SK-N-DZ (cell line): ENCODE data around the gene ITIH1.

Experiments
- DNase-seq: peaks from one replicate; pipeline ENCODE4 v3.0.0-alpha.2; 2015; ENCODE audit warnings: low spot score

Gene ITIH1

GRCh38 chr3:52813810-52814209 lies 36.4 kb downstream of the ITIH1 start:
- no peak for DNase-seq

GRCh38 chr3:52816199-52816598 lies 38.8 kb downstream of the ITIH1 start:
- no peak for DNase-seq

- no peak for DNase-seq
Observed at GRCh38 chr3:52816654-52817053, 39.3 kb downstream of the ITIH1 start.

GRCh38 chr3:52817221-52817620 lies 39.8 kb downstream of the ITIH1 start:
- DNase-seq: no peak

- DNase-seq: no peak
Observed at GRCh38 chr3:52817860-52818259, 40.5 kb downstream of the ITIH1 start.

- DNase-seq: peak; percentile 18
Observed at GRCh38 chr3:52819936-52820335, 42.5 kb downstream of the ITIH1 start.

GRCh38 chr3:52820736-52821135 lies 43.3 kb downstream of the ITIH1 start:
- peak; percentile 62 for DNase-seq

GRCh38 chr3:52822363-52822762 lies 45.0 kb downstream of the ITIH1 start:
- no peak for DNase-seq

- DNase-seq: no peak
Observed at GRCh38 chr3:52824037-52824436, 46.6 kb downstream of the ITIH1 start.

GRCh38 chr3:52827441-52827840 lies 50.0 kb downstream of the ITIH1 start:
- DNase-seq: no peak

GRCh38 chr3:52827866-52828376 lies 50.5 kb downstream of the ITIH1 start:
- no peak for DNase-seq

- no peak for DNase-seq
Observed at GRCh38 chr3:52829482-52829881, 52.1 kb downstream of the ITIH1 start.

GRCh38 chr3:52829906-52830463 lies 52.6 kb downstream of the ITIH1 start:
- DNase-seq: no peak

- no peak for DNase-seq
Observed at GRCh38 chr3:52830535-52831258, 53.3 kb downstream of the ITIH1 start, which contains the start of gene ITIH4. ITIH4 (minus strand) TSS chr3:52830672; CDS start chr3:52830642, 30 bp downstream.

- no peak for DNase-seq
Observed at GRCh38 chr3:52831500-52832301, 54.3 kb downstream of the ITIH1 start.

GRCh38 chr3:52833202-52833601 lies 55.8 kb downstream of the ITIH1 start:
- no peak for DNase-seq

GRCh38 chr3:52834871-52835501 lies 57.6 kb downstream of the ITIH1 start, which contains the start of gene MUSTN1:
MUSTN1 (minus strand) TSS chr3:52835019; CDS start chr3:52834948, 71 bp downstream.
- no peak for DNase-seq

- DNase-seq: no peak
Observed at GRCh38 chr3:52835766-52836470, 58.5 kb downstream of the ITIH1 start.

GRCh38 chr3:52836471-52836845 lies 59.1 kb downstream of the ITIH1 start:
- no peak for DNase-seq

- no peak for DNase-seq
Observed at GRCh38 chr3:52836986-52837385, 59.6 kb downstream of the ITIH1 start.
